IPS DF 4.7 (cell line): ENCODE results near the gene APOO.
"Not testable (repeated sequence)": the region's sequence is repeated elsewhere in the genome, so short reads cannot be mapped to it uniquely, and the experiment has no call there.

Experiments
- DNase-seq: peaks from one replicate; pipeline ENCODE4 v3.0.0-alpha.2; 2013; ENCODE audit warnings: low spot score; ENCODE audit errors: extremely low read depth

Gene APOO

GRCh38 chrX:23861215-23861896, 46.4 kb downstream of the APOO start:
- no peak for DNase-seq

DNA sequence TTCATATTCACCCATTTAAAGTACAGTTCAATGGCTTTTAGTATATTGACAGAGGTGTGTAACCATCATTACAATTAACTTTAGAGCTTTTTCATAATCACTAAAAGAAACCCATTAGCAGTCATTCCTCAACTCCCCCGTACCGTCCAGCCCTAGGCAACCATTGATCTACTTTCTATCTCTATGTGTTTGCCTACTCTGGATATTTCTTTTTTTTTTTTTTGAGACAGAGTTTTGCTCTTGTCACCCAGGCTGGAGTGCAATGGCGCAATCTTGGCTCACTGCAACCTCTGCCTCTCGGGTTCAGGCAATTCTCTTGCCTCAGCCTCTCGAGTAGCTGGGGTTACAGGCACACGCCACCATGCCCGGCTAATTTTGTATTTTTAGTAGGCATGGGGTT, 48.5 kb downstream of the APOO start:
- DNase-seq, result not testable (repeated sequence)

GRCh38 chrX:23857935-23858334, 49.8 kb downstream of the APOO start:
- DNase-seq, result no peak

DNA sequence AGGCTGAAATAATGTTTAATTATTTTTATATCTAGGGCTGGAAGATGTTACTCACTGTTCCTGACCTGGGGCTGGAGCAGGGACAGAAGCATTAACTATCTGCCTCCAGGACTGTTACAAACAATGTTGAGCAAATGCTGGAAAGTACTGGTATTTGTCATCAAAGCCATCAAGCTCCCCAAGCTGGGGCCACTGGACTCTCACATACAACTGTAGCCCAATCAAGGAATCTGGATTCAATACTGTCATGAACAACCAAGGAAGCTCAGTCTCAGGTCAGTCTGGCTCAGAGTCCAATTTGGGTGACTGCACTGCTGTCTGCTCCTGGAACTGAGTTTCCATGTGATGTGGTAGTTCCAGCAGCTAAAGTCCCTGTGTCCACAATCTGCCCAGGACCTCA, 50.4 kb downstream of the APOO start:
- DNase-seq, result no peak

DNA sequence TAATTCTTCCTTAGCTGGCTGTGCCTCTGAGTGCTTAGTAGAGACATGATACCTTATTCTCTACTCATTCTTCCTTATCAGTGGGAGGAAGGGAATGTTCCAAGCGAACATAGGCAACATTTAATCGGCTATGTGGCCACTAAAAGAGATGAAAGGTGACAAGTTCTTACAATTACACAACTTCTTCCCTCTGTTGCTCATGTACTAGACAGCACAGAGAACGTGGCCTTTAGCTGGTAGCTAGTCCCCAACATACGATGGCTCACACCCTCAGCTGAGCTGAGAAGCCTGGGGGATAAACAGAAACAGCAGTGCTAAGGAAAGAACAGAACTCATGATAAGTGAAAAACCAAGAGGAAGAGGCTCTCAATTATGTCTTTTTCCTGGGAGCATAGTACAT, 52.2 kb downstream of the APOO start:
- DNase-seq, result no peak

DNA sequence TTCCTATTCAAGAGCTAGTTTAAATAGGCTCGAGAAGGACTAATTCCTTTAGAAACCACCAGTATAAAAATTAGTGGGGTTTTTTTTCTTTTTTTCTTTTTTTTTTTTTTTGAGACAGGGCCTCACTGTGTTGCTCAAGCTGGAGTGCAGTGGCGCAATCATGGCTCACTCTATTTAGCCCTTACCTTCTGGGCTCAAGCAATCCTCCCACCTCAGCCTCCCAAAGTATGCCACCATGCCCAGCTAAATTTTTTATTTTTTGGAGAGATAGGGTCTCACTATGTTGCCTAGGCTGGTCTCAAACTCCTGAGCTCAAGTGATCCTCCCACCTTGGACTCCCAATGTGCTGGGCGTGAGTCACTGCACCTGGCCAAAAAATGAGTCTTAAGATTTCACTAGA, 52.8 kb downstream of the APOO start:
- DNase-seq, result no peak

- no peak for DNase-seq
These were observed 53.6 kb downstream of the APOO start for GRCh38 chrX:23854122-23854521.

- no peak for DNase-seq
These were observed 56.2 kb downstream of the APOO start for GRCh38 chrX:23851544-23851943.

GRCh38 chrX:23849241-23849640, 58.5 kb downstream of the APOO start:
- no peak for DNase-seq

GRCh38 chrX:23845351-23845817, 62.4 kb downstream of the APOO start:
- DNase-seq, result no peak

DNA sequence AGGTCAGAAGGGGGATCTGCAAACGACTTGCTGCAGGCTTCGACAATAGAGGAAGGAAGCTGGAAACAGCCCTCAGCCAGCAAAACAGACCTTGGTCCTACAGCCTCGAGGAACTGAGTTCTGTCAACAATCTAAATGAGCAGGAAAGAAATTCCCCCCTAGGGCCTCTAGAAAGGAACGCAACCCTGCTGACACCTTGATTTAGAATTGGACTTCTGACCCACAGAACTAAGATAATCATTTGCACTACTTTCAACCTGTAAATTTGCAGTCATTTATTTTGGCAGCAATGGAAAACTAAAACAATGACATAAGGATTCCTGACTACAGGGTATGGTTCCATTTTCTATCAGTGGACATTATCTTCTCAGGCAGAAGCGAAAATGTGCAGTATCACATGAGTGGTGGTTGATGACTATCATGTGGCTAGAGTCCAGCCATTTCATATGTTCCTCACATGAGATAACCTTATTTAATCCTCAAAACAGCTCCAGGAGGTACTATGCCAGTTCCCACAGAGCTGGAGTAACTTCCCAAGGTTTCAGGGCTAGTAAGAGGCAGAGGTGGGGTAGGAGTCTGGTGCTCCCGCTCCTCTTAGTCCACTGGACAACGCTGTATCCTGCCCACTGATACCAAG, 63.1 kb downstream of the APOO start:
- no peak for DNase-seq

GRCh38 chrX:23841847-23842522, 65.8 kb downstream of the APOO start:
- DNase-seq, result no peak

- no peak for DNase-seq
These were observed 67.1 kb downstream of the APOO start for GRCh38 chrX:23840674-23841073.

DNA sequence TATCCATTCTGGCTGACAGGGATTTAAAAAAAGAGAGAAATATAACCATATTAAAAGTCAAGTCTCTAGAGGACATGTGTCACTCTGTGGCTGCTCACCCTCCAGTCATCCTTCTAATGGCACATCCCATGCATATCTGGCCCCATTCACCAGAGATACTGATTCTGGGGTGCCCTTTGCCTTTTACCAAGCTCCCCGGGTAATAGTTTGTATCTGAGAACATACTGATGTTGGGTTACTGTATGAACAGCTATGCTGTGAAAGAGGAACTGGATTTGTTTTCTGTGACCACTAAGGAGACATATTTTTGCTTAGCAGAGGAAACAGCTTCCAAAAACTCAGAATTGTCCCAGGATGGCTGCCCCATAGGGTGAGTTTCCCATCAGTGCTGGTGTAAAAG, 68.8 kb downstream of the APOO start:
- DNase-seq, result no peak

GRCh38 chrX:23832721-23833120, 75.0 kb downstream of the APOO start:
- DNase-seq, result no peak

DNA sequence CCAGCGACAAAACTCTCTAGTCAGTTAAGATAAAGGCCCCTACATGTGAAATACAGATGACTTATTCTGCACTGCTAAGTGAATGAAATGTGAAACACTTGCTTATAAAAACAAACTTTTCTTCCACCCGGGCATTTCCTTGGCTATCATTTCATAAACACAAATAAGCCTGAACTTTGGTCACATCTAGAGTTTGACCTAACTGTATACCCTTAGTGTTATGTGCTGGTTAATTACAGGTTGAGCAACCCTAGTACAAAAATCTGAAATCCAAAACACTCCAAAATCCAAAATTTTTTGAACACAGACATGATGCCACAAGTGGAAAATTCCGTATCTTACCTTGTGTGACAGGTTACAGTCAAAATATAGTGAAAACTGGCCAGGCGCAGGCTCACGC, 78.9 kb downstream of the APOO start:
- DNase-seq, result no peak

GRCh38 chrX:23826653-23827052, 81.1 kb downstream of the APOO start:
- DNase-seq, result no peak

GRCh38 chrX:23826216-23826615, 81.5 kb downstream of the APOO start:
- DNase-seq, result no peak

DNA sequence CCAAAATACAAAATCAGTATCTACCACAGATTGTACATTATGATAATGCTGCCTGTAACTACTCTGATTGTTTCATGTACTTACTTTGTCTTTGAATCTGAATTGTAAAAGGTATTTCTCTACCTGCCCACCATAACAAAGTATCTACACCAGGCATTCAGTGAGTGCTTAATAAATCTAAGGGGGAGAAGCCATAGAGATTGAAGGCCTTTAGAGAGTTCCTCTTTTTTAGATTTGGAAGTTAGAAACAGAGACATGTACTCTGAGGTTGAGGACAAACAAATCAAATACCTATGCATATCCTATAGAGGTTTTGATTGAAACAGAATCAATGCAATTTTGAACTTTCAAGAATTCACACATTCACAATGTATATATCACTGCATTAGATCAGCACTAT, 82.1 kb downstream of the APOO start:
- DNase-seq, result no peak

GRCh38 chrX:23822841-23823240, 84.9 kb downstream of the APOO start:
- DNase-seq, result no peak

GRCh38 chrX:23822397-23822796, 85.3 kb downstream of the APOO start:
- DNase-seq, result no peak

DNA sequence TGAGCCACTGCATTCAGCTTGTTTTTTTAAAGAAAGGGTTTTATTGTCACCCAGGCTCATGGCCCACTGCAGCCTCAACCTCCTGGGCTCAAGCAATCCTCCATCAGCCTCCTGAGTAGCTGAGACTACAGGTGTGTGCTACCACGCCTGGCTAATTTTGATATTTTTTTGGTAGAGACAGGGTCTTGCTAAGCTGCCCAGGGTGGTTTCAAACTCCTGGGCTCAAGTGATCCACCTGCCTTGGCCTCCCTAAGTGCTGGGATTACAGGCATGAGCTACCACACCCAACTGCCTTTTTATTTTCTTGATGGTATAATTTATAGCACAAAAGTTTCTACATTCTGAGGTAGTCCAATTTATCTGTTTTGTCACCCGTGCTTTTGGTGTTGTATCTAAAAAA, 85.9 kb downstream of the APOO start:
- DNase-seq, result no peak
